HEK293 (cell line): Measurements from ENCODE around the gene PTPN4.

Experiments
- ZNF37A ChIP-seq: fragments of 450-650 bp; IDR thresholded peaks from 2 replicates; pipeline ENCODE4 v1.5.1; 2018; ENCODE audit warnings: missing biosample characterization, missing genetic modification characterization
- ZNF76 ChIP-seq: fragments of 450-650 bp; formaldehyde crosslinking; IDR thresholded peaks from 2 replicates; pipeline ENCODE4; 2016; ENCODE audit warnings: low read depth, missing biosample characterization, missing genetic modification characterization, borderline replicate concordance

DNA sequence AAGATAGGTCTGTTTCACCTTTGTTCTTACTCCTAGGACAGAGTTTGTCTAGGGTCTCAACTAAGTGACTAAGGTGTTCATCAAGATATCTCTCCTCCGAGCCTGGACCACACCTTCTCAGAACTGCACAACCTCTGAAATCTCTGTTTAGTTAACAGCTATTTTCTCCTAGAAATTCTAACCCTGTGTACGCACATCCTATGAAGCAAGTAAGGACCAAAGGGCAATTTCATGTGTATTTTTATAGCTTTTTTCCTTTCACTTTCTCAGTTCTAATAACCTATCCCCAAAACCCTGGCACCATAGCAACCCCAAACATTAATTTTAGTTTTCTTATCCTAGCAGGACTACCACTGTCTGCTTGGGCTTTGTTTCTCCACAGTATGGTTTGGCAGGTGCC is 59.1 kb downstream of the PTPN4 start:
- no peak for TF ChIP-seq ZNF37A
- TF ChIP-seq ZNF76 (tag by site-specific recombination), result no peak
